NCI-H1930 (cell line): ENCODE data around the gene RMRP.
A peak's percentile ranks its signal among the peaks of the same experiment; 100 is the strongest.
"Not testable (repeated sequence)": the region's sequence is repeated elsewhere in the genome, so short reads cannot be mapped to it uniquely, and the experiment has no call there.

Source experiments
- DNase-seq, 2 experiments: peaks; one replicate each; lab custom pipeline; 2025; lab: John Stamatoyannopoulos, UW

The RMRP gene

DNA sequence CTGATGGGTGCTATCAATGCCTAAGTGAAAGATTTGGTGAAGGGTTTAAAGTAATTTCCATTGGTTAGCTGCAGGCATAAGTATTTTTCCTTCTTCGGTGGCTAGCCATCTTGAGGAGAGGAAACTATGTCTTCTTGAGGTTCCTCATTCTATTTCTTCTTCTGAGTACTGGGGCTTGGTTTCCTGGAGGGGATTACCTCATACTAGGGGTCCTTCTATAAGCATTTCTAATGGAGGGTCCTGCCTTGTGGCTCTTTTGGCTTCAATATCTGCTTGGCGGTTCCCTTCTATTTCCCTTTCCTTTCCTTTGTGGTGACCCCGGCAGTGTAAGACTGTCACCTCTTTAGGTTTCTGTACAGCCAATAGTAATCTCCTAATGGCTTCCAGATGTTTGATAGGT is 16.3 kb downstream of the RMRP start:
- not testable (repeated sequence) for DNase-seq

DNA sequence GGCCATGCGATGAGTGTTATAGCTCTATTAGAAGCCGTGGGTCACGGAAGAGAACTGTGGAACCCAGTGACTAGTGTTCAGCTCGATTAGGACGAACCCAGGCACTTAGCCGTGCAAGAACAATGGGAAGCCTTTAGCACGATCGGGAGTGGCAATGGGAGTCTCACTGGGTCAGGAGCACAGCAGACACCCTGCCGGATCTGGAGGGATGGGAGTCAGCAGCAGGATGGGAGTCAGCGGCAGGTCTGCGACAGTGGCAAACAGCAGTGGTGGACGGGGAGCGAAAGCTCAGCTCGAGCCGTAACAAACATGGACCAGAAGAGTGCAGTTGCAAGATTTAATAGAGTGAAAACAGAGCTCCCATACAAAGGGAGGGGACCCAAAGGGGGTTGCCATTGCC is 17.4 kb downstream of the RMRP start:
- DNase-seq, result not testable (repeated sequence)

GRCh38 chr9:35639631-35640030 is 18.2 kb downstream of the RMRP start:
- no peak for DNase-seq

DNA sequence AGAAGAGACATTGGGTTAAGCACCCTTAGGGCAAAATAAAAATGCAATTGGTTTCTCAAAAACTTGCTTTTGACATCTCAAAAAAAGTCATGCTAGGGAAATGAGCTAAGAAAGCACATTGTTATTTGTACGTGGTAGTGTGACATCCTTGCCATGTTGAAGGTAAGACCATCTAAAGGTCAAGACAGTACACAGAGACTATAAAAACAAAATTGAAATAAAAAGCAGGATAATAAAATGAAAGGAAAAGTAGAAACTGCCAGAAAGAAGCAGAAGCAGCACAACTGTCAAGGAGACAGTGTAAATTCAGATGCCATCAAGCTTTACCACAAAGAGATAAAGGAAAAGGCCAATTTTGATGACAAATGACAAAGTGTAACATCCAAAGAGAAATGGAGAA is 18.6 kb downstream of the RMRP start:
- DNase-seq, result not testable (repeated sequence)

DNA sequence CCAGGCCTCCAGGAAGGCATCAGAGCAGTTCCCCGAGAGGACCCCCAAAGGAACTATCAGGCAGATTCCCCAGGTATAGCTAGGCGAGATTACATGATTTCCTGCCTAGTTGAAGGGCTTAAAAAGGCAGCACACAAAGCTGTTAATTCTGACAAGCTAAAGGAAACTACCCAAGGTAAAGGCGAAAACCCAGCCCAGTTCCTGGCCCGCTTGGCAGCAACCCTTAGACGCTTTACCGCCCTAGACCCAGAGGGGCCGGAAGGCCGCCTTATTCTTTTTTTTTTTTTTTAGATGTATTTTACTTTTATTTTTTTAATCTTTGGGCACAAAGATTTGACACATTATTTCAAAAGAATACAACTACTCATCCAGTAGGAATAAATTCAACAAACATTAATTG is 19.1 kb downstream of the RMRP start:
- DNase-seq, result not testable (repeated sequence)

DNA sequence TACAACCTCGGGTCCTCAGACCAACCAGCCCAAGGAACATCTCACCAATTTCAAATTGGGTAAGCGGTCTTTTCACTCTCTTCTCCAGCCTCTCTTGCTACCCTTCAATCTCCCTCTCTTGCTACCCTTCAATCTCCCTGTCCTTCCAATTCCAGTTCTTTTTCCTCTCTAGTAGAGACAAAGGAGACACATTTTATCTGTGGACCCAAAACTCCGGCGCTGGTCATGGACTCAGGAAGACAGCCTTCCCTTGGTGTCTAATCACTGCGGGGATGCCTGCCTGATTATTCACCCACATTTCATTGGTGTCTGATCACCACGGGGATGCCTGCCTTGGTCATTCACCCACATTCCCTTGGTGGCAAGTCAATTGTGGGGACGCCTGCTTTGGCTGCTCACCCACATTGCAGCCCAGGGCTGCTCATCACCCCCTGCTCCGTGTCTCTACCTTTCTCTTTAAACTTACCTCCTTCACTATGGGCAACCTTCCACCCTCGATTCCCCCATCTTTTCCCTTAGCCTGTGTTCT is 20.3 kb downstream of the RMRP start:
- not testable (repeated sequence) for DNase-seq

GRCh38 chr9:35636877-35637246 is 21.0 kb downstream of the RMRP start:
- not testable (repeated sequence) for DNase-seq

GRCh38 chr9:35636135-35636876 is 21.5 kb downstream of the RMRP start:
- no peak for DNase-seq

- no peak for DNase-seq
These were observed 22.1 kb downstream of the RMRP start for GRCh38 chr9:35635730-35636129.

- DNase-seq, result no peak
These were observed 28.2 kb downstream of the RMRP start for GRCh38 chr9:35629597-35629996.

DNA sequence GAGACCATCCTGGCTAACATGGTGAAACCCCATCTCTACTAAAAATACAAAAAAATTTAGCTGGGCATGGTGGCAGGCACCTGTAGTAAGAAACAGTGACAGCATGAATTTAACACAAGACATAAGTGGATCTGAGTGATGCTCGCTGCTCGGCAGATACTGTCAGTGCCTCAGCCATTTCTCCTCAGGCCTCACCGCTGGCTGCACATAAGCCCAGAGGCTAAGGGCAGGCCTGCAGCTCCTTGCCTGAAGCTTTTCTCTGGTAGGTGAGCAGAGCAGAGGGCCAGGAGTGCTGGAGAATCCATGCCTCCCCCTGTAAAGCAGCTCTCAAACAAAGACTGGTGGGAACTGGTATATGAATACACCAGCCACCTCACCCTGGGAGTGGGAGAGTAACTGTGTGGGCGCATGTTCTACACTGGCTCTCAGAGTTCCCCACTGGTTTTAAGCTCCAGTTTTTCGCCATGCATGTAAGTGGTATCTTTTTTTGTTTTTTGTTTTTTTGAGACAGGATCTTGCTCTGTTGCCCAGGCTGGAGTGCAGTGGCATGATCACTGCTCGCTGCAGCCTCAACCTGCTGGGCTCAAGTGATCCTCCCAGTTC is 29.3 kb downstream of the RMRP start:
- DNase-seq, result no peak

DNA sequence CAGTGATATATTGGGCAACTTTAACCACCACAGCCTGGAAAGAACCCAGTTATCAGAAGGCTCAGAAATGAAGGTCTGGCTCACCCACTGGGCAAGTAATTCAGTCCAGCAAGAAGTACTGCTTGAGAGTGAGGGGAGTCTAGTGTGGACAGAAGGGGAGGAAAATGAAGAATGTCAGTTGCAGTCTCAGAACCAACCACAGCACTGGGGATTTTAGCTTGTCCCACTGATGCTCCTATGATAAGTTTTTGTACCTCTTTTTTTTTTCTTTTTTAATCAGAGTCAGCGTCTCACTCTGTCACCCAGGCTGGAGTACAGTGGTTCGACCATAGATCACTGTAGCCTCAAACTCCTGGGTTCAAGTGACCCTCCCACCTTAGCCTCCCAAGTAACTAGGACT is 30.2 kb downstream of the RMRP start:
- no peak for DNase-seq

GRCh38 chr9:35619800-35620158 is 38.0 kb downstream of the RMRP start:
- DNase-seq, result no peak

DNA sequence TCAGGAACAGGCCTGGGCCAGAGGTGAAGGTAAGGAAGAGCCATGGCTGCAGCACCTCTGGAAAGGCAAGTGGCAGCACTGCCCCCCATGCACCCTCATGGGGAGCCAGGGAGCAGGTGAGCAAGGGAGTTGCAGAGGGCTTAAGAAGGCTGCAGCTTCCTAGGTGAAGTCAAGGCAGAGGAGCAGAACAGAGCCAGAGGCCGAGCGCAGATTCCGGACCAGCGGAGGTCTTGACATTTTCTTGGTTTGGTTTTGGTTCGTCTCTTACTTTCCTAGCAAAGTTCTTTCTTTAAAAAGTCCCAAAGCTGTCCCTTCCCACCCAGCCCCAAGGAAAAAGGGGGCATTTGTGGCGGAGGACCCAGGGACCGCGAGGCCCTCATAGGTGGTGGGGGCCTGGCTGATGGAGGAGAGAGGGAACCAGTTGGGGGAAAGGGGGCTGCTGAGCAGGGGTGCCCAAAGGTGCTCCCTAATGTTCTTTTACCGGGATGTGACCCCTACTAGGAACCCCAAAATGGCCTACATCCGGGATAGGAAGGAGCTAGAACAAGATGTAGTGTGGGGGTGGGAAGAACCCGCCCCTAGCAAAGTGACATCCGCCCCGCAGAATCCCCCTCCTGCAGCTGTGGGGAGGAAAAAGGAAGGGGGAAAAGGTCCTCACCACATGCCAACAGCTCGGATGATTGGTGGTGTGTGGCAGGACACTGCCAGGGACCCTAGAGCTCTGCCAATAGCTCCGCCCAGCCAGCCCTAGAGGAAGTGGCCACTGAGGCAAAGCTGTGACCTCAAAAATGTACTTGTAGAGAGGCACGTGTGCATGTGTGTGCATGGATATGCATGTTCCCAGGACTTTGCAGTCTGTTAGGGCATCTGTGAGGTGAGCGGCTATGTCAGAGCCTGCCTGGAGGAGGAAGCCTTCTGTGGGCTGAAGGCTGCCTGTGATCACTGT is 38.7 kb downstream of the RMRP start:
- no peak for DNase-seq

DNA sequence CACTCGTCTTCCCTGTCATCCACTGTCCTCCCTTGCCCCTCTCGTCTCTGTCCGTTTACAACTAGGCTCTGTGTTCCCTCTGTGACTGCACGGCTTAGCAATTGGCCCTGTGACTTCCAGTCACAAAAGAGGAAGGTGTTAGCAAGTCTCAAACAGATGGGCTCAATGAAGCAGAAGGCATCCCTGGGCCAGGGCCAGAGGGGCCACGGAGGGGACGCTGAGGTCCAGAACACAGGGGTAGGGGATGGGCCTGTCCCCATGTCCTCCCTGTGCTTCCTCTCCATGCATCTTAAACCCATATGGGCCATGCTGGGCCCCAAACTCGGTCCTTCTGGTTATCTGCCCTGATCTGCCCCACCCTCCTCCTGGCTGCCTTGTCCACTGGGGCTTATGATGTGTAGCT is 39.5 kb downstream of the RMRP start, which contains the start of gene CD72:
Gene CD72, minus strand, starts transcription at position 89 of the 403 bp plus-strand sequence. CDS start 110 bp downstream, outside the sequence.
- DNase-seq, result no peak

- DNase-seq, result no peak
These were observed 40.3 kb downstream of the RMRP start for GRCh38 chr9:35617548-35617947.

DNA sequence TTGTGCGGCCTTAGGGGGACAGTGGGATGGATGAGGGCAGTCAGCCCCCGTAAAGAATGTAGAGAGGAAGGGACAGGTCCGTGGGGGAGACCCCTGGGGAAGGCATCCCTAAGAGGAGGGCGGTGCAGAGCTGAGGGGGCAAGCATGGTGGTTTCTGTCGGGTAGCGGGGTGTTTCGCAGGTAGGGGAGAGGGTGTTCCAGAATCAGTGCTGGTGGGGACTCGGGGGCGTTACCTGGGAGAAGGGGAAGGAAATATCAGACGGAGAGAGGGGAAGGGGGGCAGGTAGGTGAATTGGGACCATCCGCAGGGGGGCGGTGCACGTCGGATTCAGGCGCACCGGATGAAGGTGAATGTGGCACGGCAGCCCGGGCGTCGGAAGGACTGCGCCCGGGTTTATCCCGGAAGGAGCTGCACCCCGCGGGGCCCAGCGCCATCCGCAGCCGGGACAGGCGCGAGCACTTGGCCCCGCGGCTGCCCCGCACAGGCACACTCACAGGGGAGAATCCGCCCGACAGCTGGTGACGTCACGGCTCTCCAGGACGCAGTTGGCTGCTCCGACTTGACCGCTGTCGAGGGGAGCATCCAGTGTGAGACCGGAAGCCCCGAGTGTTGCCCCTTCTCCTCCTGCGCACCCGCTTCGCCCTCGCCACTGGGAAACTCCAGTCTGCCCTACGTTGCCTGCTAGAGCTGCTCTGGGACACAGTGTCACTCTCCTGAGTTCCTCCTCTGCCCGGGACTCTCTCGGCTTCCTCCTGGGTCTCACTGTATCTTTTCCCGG is 40.9 kb downstream of the RMRP start:
- DNase-seq, result peak in 1 of 2 experiments; percentile 64

DNA sequence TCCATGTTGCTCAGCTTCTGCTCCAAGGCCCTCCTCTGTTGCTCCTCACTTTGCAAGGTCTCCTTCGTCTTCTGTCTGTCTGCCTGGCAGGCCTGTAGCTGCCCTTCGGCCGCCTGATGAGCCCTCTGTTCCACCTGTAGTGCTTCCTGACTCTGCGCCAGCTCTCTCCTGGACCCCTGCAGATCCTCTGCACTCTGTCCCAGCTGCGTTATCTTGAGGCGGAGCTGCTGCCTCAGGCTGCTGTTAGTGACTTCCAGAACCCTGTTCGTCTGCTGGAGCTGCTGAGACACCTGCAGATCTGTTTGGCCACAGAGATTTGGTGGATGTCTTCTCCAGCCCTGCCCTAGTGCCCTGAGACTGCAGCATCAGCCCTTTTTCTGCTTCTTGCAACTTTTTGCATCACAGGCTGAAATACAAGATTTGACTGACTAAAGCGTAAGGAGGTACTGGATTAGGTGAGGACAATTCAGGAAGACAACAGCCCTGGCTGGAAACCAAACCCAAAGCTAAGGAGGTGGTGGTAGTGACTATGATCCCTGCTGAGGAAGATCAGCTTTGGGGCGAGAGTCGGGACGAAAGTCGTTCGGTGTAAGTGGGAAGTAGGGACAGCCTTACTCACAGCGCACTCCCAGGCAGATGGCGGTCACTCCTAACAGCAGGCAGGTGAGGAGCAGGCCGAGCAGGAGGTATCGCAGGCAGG is 41.7 kb downstream of the RMRP start:
- no peak for DNase-seq

DNA sequence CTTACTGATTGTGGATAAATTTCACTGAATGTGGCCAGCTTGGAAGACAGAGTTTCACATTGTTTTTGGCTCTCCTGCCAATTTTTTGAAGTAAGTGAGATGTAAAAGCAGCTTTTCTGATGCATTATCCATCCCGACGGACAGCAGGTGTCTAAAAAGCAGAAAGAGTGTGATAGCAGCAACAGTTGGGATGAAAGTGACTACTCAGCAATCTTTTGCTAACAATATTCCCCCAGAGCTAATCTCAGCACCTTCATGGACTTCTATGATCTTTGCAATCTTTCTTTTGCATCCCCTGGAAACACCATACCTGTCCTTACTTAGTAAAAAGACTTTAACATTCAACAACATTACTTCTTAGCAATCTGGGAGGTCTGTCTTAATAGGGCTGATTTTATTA is 45.0 kb downstream of the RMRP start:
- no peak for DNase-seq

DNA sequence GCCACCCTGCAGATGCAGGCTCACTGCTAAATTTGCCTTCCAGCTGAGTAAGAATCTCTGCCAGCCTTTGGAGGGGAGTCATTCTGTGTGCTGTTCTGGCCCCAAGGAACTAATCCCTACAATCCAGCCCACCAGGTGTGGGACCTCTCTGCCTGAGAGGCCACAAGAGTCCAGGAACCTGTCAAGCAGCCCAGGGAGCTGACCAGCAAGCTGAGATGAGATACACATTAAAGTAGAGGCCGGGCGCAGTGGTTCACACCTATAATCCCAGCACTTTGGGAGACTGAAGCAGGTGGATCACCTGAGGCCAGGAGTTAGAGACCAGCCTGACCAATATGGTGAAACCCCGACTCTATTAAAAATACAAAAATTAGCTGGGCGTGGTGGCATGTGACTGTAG is 45.8 kb downstream of the RMRP start:
- DNase-seq, result not testable (repeated sequence)

GRCh38 chr9:35611230-35611797 is 46.5 kb downstream of the RMRP start:
- peak in 1 of 2 experiments; percentile 44 for DNase-seq
